TTC549 (cell line): Measurements from ENCODE around the gene FCGR2B.
"Not testable (repeated sequence)": the region's sequence is repeated elsewhere in the genome, so short reads cannot be mapped to it uniquely, and the experiment has no call there.

Experiments used
- FAIRE-seq: peaks from 2 replicates; lab custom pipeline; 2012; peaks lifted over from hg19 to GRCh38; lab: Jason Lieb, UNC

FCGR2B gene

GRCh38 chr1:161706113-161706481, 43.2 kb downstream of the FCGR2B start:
- FAIRE-seq, result no peak

DNA sequence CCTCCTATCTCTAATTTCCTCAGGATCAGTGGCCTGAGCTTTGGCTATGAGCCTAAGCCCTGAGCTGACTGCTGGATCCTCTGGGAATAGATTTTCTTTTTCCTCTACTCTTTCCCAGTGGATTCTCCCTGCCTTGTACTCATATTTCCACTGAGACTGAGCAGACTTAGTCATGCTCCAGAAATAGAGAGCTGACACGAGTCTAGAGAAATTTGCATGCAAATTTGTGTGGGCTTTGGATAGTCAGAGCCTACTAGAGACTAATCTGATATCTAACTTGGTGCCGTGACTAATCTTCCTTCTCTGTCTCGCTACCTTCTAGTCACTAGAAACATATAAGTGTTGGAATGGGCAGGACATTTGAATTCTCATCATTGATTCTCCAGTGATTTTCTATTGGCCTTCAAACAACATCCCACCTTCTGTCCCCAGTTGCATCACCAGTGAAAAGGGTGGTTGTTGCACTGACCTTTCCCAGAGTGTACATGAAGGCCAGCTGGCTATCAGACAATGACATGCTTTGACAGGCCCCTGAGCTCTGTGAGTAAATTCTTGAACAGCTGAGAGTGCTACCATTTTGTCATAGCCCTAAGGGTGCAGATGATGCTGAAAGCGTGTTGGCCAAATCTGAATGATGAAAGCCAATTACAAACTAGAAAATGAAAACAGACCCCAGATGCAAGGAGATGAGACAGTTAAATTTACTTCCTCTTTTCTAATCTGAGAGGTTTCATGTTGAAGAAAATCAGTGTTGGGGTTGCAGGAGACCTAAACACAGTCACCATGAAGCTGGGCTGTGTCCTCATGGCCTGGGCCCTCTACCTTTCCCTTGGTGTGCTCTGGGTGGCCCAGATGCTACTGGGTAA, 43.8 kb downstream of the FCGR2B start, which contains the start of gene FCRLA:
FCRLA (plus strand) TSS at position 748 of the 866 bp plus-strand sequence; CDS start at position 784, 36 bp downstream.
- FAIRE-seq, result no peak

DNA sequence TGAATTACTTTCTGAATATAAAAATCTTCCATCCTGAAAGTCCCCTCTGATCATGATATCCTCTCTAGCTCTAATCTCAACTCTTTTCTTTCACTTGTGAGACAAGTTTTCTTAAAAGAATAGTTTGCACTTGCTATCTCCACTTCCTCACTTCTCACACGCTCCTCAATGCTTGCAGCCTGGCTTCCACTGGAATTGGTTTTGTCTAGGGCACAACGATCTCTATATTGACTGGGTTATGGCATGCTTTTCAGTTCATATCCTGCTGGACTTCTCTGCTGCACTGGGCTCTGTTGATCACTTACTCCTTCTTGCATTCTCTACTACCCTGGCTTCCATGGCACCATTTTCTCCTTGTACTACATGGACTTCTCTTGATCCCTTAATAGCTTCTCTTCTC, 44.6 kb downstream of the FCGR2B start:
- no peak for FAIRE-seq

DNA sequence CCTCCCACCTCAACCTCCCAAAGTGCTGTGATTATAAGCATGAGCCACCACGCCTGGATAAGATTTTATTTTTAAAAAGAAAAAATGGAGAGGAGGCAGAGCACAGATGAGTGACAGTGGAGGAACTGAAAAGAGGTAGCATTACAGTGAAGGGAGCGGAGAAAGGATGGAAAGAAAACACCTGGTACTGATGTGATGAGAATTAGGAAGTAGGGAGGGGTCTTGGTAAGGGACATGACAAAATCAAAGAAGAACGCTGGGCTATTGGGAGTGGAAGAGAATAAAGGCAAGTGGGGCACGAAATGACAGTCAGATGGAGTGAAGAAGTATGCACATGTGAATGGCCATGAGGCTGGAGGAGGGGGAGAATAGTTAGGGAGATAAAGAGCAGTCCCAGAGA, 46.4 kb downstream of the FCGR2B start:
- no peak for FAIRE-seq

- no peak for FAIRE-seq
These were observed 47.6 kb downstream of the FCGR2B start for GRCh38 chr1:161710560-161710959.

DNA sequence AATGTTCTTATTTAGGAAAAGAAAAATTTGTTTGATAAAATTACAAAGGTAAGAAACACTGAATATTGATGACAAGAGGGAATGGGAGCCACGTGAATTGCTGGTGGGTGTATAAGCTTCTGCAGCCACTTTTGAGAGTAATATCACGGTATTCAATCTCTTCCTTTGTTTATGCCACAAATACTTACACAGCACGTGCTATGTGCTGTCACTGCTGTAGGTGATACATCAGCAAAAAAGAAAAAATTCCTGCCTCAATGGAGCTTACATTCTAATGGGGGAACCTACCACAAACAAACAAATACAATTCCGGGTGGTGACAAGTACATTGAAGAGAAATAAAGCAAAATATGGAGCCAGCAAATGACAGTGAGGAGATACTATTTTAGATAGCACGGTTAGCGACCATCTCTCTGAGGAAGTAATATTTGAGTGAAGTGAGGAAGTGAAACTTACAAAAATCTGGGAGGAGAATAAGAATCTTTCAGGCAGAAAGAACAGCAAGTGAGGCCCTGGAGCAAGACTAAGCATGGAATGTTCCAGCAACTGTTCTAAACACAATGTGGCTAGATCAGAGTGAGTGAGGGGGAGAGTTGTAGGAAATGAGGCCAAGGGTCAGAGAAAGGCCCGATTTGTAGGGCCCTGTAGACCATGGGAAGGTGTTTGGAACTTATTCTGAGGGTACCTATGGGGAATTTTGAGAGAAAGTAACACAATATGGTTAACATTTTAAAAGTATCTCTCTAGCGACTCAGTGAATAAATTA, 55.8 kb downstream of the FCGR2B start:
- no peak for FAIRE-seq

GRCh38 chr1:161719325-161719611, 56.3 kb downstream of the FCGR2B start:
- no peak for FAIRE-seq

- no peak for FAIRE-seq
These were observed 57.5 kb downstream of the FCGR2B start for GRCh38 chr1:161720422-161720821.

- FAIRE-seq, result no peak
These were observed 58.2 kb downstream of the FCGR2B start, which contains the start of gene FCRLB for GRCh38 chr1:161720956-161721737. TSS of gene FCRLB (plus strand) at chr1:161721544. CDS start at chr1:161722673, 1,129 bp downstream.

GRCh38 chr1:161721738-161722343, 58.9 kb downstream of the FCGR2B start:
- FAIRE-seq, result no peak

DNA sequence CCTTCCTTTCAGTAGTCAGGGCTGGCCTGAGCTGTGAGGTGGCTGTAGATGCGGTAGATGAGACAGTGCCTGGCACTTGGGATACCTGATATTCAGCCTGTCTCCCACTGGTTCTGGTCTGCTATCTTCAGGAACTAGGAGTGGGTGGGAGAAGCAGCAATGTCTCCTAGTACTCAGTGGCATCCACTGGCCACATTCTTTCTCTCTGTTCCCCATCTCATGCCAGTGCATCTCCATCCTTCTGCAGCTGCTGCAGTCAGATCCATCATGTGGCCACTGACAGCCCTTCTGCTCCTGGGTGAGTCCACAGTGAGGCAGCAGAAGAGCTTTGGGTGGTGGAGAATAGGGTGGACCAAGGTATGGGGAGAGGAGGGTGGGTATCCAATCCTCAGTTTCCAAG, 59.5 kb downstream of the FCGR2B start:
- FAIRE-seq, result no peak

- no peak for FAIRE-seq
These were observed 60.7 kb downstream of the FCGR2B start for GRCh38 chr1:161723459-161724141.

GRCh38 chr1:161725258-161725907, 62.4 kb downstream of the FCGR2B start:
- FAIRE-seq, result not testable (repeated sequence)

DNA sequence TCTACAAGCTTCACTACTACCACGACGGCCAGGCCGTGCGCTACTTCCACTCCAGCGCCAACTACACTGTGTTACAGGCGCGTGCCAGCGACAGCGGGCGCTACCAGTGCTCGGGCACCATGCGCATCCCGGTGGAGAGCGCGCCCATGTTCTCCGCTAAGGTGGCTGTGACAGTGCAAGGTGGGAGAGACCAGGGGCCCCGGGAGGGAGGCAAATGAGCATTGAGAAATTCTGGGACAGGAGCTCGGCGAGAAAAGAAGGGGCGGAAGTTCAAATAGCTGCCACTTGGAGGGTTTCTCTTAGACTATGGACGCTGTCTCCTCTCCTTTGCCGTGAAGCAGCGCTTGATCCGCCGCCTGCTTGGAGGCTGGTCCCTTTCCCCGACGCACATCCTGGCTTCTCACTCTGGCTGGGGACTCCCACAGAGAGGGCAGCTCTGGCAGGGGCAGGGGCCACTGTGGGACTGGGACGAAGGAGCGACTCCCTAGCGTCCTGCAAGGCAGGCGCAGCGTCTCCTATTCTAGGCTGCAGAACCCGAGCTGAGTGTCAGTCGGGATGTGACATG, 63.0 kb downstream of the FCGR2B start:
- no peak for FAIRE-seq

DNA sequence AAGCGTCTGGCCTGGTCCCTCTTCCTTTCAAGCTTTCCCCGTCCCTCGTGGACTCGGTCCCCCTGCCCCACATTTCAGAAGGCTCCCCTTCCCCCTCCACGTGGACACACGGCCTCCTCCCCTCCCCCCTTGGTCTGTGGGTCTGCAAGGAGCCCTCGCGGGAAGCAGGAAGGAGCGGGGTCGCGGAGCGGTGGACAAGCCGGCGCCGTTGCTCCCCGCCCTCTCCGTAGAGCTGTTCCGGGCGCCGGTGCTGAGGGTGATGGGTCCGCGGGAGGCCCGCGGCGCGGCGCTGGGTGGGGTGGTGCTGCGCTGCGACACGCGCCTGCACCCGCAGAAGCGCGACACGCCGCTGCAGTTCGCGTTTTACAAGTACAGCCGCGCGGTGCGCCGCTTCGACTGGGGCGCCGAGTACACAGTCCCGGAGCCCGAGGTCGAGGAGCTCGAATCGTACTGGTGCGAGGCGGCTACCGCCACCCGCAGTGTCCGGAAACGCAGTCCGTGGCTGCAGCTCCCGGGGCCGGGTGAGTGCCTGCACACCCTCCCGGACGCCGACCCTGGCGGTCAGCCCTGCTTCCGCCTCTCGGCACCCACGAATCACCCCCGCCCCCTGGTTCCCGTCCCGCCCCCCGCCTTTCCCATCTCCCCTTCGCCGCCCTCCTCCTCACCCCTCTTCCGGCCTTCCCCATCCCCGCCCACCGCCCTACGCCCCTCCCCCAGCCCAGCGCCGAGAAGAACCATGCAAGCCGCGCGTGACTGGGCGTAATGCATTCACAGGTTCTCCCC, 63.7 kb downstream of the FCGR2B start:
- FAIRE-seq, result no peak

GRCh38 chr1:161727256-161727924, 64.4 kb downstream of the FCGR2B start:
- FAIRE-seq, result no peak
